HuH-7 (cell line): ENCODE results near the gene ORMDL3.

Experiments
- DNase-seq: peaks from one replicate; pipeline ENCODE4 v3.0.0; 2011; ENCODE audit warnings: low spot score

ORMDL3 gene, protein sequence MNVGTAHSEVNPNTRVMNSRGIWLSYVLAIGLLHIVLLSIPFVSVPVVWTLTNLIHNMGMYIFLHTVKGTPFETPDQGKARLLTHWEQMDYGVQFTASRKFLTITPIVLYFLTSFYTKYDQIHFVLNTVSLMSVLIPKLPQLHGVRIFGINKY

DNA sequence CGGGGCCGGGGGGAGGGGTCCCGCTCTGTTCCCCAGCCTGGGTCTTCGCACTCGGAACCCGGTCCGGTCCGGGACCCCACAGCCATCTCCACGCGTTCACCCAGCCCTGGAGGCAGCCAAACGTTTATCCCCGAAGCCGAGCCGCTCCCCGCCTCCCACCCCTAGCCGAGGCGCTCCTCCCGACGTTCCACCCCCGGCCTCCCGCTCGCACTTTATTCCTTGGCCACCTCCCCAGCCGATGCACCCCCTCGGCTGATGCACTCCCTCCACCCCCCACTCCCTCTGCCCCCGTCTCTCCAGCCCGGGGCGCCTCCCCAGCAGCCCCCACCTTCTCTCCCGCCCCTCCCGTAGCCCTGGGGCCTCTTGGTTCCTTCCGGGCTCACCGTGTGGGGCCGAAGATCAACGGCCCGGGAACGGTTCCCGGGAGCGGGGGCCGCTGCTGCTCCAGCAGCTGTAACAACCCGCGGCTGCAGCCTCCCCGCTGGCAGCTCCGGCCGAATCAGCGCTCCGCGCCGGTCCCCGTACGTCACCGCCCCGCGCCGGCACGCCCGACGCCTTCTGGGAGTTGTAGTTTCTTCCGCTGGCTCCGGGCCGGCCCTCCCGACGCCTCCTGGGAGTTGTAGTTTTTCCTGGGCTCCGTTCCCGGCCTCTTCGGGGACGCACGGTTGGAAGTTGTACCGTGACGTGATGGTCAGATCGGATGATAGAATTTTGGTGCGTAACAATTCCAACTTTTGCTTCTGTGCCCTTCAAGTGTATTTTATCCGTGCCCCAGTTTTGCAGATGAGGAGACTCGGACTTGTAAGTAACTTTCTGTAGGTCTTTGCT, at the start of gene ORMDL3, which contains the start of gene LRRC3C:
Gene ORMDL3, minus strand, starts transcription at position 501 of the 828 bp plus-strand sequence. CDS start 3,398 bp downstream, outside the sequence.
Gene LRRC3C, plus strand, starts transcription at position 632 of the 828 bp plus-strand sequence. CDS start 13,792 bp downstream, outside the sequence.
- peak; percentile 81 for DNase-seq

GRCh38 chr17:39975801-39976200, 48.4 kb upstream of the ORMDL3 start:
- no peak for DNase-seq

DNA sequence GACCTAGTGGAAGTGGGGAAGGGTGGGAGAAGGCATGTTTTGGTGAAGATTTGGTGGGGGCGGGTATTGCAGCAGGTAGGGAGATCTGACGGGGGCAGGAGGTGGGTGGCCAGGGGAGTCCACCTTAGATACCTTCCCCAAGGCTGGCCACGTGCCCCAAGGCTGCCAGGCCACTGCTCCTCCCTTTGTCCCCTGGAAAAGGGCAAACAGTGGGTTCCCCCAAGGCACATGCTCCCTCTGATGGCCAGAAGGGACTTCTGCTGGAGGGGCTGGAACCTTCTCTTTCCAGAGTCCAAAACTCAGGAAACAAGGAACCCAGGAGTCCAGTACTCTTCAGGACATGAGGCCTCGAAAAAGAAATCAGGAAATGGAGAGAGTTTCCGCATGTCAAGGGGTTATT, 47.0 kb upstream of the ORMDL3 start:
- DNase-seq = no peak

DNA sequence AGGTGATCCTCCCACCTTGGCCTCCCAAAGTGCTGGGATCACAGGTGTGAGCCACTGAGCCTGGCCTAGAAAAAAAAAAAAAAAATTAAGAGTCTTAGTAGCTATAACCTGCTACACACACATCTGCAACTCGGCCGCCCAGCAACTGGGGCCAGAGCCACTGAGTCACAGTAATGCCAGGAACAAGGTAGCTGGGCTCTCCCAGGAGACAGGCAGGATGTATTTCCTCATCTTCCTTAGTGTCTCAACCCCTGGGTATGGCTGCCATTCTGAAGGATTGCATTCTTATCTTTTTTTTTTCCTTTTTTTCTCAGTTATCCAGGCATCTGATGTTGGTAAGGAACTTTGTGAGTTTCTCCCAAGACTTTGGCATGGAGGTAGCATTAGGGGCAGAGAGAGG, 46.1 kb upstream of the ORMDL3 start:
- DNase-seq = no peak

DNA sequence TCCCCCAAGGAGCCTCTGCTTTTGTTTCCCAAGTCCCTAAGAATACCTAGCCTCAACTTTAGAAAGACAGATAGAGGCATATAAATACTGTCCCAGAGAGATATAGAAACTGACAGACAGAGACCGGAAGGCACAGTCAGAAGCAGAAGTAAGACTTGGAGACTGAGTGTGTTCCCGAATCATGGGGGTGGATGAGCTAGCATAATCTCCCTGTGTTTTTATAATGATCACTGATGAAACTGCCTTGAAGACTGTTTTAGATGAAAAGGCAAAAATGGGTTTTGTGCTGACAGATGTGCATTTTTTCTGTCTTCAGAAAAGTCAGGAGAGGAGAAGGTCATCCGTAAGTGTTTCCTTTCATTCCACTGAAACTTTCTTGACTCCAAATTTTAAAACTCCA, 44.9 kb upstream of the ORMDL3 start:
- no peak for DNase-seq

DNA sequence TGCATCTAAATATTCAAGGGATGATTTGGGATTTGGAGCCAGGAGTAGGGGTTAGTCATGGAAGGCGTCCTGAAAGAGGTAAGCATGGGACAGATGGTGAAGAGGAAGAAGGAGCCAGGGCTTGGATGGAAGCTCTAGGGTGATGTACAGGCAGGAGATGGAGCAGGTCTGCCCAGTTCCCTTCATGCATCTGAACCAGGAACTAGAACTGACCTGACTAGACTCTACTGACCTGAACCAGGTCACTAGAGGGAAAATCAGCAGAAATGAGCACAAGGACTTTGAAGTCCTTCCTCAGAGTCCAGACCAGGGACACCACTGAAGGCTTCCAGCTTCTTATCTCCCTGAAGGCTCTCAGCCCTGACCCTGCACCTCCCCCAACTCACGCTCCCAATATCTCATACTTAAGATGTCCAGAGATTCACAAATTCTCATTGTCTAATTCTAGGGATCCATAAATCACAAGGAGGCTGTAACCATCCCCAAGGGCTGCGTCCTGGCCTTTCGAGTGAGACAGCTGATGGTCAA, 43.7 kb upstream of the ORMDL3 start:
- DNase-seq = no peak

- DNase-seq = no peak
These were observed 42.8 kb upstream of the ORMDL3 start for GRCh38 chr17:39970157-39970692.

- no peak for DNase-seq
These were observed 42.0 kb upstream of the ORMDL3 start for GRCh38 chr17:39969375-39969774.

- DNase-seq = no peak
These were observed 41.4 kb upstream of the ORMDL3 start for GRCh38 chr17:39968761-39969160.

DNA sequence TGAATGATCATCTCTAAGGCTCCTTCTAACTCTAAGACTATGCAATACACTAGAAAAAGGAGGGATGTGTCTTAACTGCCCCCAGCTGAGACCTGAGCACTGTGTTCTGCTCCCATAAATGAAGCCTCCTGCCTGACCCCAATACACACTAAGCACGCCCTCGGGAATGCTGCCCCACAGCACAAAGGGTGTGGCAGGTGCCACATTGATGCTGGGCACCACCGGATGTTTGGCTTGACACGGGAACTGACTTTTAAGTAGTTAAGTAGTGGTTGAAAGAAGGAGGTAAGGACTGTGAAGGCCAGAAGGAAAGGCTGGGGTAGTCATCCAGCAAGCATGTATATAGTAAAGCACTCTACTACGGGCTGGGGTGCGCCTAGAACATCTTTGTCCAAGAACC, 39.4 kb upstream of the ORMDL3 start:
- no peak for DNase-seq

- no peak for DNase-seq
These were observed 37.8 kb upstream of the ORMDL3 start for GRCh38 chr17:39965017-39965699.

- no peak for DNase-seq
These were observed 36.4 kb upstream of the ORMDL3 start for GRCh38 chr17:39963829-39964228.

DNA sequence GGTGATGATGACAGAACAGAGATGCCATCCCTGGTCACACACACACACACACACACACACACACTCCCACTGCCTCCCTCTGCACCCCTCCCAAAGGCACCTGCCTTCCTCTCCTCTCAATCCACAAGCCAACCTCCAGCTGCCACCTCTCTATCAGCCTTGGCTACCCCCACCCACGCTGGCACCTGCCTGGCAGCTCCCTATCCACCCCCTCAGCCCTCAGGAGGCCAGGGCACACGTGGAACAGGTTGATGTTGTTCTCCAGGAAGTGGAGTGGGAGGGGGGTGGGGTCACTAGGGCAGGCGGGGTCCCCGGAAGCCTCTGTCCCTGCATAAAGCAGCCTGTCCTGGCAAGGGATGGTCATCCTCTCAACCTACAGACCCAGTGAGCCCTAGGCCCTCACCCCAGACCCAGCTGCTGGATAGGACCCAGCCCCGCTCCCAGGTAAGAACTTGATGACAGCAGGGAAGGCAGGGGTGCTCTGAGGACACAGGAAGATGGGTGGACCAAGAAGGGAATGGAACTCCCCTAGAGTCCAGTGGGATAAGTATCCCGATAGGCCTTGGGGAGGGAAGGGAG, 35.3 kb upstream of the ORMDL3 start, which contains the start of gene GSDMA:
Gene GSDMA, plus strand, starts transcription at position 363 of the 579 bp plus-strand sequence. CDS start 2,684 bp downstream, outside the sequence.
- no peak for DNase-seq

GRCh38 chr17:39960524-39961041, 33.2 kb upstream of the ORMDL3 start:
- DNase-seq = no peak

- no peak for DNase-seq
These were observed 28.4 kb upstream of the ORMDL3 start for GRCh38 chr17:39955726-39956225.

DNA sequence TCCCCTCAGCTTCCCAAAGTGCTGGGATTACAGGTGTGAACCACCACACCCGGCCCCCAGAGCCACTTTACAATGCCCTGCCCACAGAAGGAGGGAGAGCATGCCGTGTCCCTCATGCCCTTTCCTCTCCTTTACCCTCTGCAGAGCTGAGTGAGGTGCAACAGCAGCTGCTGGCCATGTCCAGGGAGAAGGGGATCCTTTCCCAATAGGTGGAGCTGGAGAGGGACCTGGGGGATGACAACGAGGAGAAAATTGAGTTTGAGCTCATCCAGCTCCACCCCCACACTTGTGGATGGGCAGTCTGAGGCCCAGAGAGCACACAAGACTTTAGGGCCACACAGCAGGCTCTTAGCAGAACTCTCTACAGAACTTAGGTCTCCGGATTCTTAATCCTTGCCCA, 27.5 kb upstream of the ORMDL3 start:
- DNase-seq = no peak

DNA sequence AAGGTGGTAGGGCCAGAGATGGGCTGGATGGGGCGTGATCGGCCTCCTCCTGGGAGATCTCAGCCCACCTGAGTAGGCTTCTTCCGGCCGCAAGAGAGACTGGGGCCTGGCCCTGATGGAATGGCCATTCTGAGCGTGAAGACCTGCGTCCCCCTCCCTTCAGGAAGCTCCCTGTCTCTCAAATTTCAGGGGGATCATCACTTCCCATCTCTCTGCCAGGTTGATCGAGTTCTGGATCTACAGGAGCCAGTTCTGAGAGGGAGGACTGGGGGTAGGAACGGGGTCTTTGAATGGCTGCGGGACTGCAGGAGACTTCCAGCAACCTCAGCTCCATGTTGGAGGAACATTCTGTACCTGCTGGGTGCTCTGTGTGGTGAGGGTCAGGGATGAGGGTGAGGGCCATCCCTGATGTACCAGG, 26.1 kb upstream of the ORMDL3 start:
- no peak for DNase-seq

GRCh38 chr17:39952680-39953470, 25.5 kb upstream of the ORMDL3 start:
- DNase-seq = peak; percentile 92

DNA sequence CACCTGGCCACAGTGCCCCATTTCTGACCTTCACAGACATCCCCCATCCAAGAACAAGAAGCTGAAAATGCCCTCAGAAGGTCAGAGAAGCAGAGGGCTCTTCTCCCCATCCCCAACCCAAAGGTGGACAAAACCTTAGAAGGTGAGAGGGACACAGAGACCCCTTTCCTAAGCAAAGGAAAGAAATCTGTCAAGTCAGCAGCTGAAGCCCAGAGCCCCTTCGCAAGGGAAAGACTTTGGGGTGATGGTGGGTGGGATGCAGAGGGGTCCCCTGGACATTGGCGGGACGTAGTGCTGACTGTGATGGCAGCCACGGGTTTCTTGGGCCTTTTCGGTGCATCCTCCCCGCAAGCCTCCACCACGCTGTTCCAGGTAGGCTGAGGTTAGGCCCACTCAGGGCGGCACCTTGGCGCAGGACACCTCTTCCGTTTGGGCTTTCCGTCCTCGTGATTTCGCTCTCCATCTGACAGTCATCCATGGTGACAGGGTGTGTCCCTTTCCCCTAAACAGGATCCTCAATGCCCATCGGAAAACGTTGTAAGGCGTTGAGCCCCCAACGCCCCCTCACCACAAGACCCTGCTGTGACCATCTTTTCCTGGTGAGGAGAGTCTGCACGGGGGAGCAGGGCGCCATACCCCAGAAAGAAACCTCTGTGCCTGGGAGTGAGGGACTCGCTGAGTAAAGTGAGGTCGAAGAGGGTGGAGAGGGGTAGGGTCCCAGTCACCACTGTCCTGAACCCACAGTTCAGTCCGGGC, 24.7 kb upstream of the ORMDL3 start:
- DNase-seq = no peak

DNA sequence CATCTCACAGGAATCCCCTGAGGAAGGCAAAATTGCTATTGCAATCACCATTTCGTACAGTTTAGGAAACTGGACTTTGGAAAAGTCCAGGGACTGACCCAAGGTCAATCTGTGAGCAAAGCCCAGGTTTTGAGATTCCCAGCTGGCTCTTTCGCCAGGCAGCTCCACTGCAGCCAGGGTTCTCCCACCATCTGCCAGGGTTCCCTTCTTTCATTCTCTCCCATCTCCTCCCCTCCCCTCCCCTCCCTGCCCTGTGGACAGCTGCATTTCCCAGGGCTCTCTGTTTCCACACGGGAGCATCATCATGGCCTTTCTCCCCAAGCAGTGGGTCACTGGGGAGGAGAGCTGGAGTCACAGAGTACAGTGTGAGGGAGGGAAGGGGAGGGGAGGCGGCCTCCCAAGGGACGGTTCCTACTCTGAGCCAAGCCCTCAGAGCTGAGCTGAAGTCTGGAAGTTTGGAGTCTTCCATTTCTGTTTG, 23.5 kb upstream of the ORMDL3 start:
- peak; percentile 20 for DNase-seq
